Right ventricle myocardium superior (tissue), 1 donor: ENCODE results near the gene RPL18. TPM values are rescaled to one million over a fixed set of nuclear protein-coding genes. Genes with fewer than 3 reads are reported as not detected.
"Not testable (repeated sequence)": the region's sequence is repeated elsewhere in the genome, so short reads cannot be mapped to it uniquely, and the experiment has no call there.

Experiments
- ATAC-seq: fragments of 200-7000 bp; cut with Tn5 transposase; one replicate; pipeline ENCODE4 v1.9.1; 2020; ENCODE audit warnings: mild to moderate bottlenecking; ENCODE audit not compliant: poor library complexity
- DNase-seq: peaks from one replicate; pipeline ENCODE4 v3.0.0-alpha.2; 2020
- intact Hi-C: fragments of 100-400 bp; cut with DNase I; formaldehyde crosslinking; loops from one replicate; pipeline ENCODE4 v1.11.2; 2022
- long read RNA-seq: library from polyadenylated mRNA; unstranded; transcript quantifications from one replicate; pipeline ENCODE4 v2.0.0, GENCODE V29; 2021
- total RNA-seq: library from RNA; stranded (reverse); fragmentation: NEBNext Ultra II Directional; extraction: Animal tissue kit (Norgen Biotek cat#: 25700); gene quantifications from one replicate; pipeline ENCODE4 v1.2.1, GENCODE V29; 2021
- donor health status: DM: no; HTN: yes; CAD: no; lungs with severe emphysema.

Gene RPL18
- 526 TPM for total RNA-seq
- long read RNA-seq, transcript RPL18-208 (7 exons, 1,004 nt): major isoform, 94 of 109 reads
- long read RNA-seq, transcript RPL18-201 (6 exons, 612 nt): minor isoform, 7 of 109 reads
- long read RNA-seq, partial matches to known transcripts: 7 of 109 reads
- long read RNA-seq, other reads (novel, unspliced or antisense): 0 of 109 reads

- intact Hi-C loops: no loop called here
- ATAC-seq (peak; percentile 91), DNase-seq (peak; percentile 98)
Measured at GRCh38 chr19:48618916-48619691, at the start of gene RPL18, which contains the start of gene SPHK2. Gene RPL18 (minus strand): TSS chr19:48619178. CDS start chr19:48619143, 35 bp downstream. Gene SPHK2 (plus strand): TSS chr19:48619506. CDS start chr19:48620515, 1,009 bp downstream.

- intact Hi-C loops: no loop called here
- DNase-seq: no peak
- no peak for ATAC-seq
Measured at GRCh38 chr19:48668761-48669160, 49.8 kb upstream of the RPL18 start.

- DNase-seq (no peak), ATAC-seq (no peak)
- intact Hi-C loops: no loop called here
Measured at GRCh38 chr19:48668332-48668731, 49.4 kb upstream of the RPL18 start.

- no peak for ATAC-seq
- DNase-seq: no peak
- intact Hi-C loops: no loop called here
Measured at GRCh38 chr19:48665786-48666185, 46.8 kb upstream of the RPL18 start.

GRCh38 chr19:48664476-48664875, 45.5 kb upstream of the RPL18 start:
- no peak for ATAC-seq
- intact Hi-C loops: no loop called here
- no peak for DNase-seq

- ATAC-seq (no peak), DNase-seq (no peak)
- intact Hi-C loops: no loop called here
Measured at GRCh38 chr19:48663667-48664066, 44.7 kb upstream of the RPL18 start.

GRCh38 chr19:48661711-48662090, 42.7 kb upstream of the RPL18 start:
- DNase-seq (no peak), ATAC-seq (no peak)
- intact Hi-C loops: no loop called here

GRCh38 chr19:48660852-48661710, 42.1 kb upstream of the RPL18 start:
- ATAC-seq (peak; percentile 94), DNase-seq (peak; percentile 91)
- intact Hi-C loops: no loop called here

GRCh38 chr19:48659768-48660167, 40.8 kb upstream of the RPL18 start:
- DNase-seq (no peak), ATAC-seq (no peak)
- intact Hi-C loops: no loop called here

GRCh38 chr19:48658483-48658882, 39.5 kb upstream of the RPL18 start:
- ATAC-seq (no peak), DNase-seq (no peak)
- intact Hi-C loops: no loop called here

GRCh38 chr19:48657828-48658227, 38.9 kb upstream of the RPL18 start:
- DNase-seq, ATAC-seq, intact Hi-C loops: not testable (repeated sequence)

GRCh38 chr19:48656840-48657474, 38.0 kb upstream of the RPL18 start:
- ATAC-seq: no peak
- DNase-seq: no peak
- intact Hi-C loops: no loop called here

GRCh38 chr19:48654299-48655059, 35.5 kb upstream of the RPL18 start:
- intact Hi-C loops: no loop called here
- no peak for ATAC-seq
- DNase-seq: no peak

- intact Hi-C loops: no loop called here
- DNase-seq: no peak
- ATAC-seq: no peak
Measured at GRCh38 chr19:48651683-48652048, 32.7 kb upstream of the RPL18 start.

- ATAC-seq: no peak
- DNase-seq: no peak
- intact Hi-C loops: no loop called here
Measured at GRCh38 chr19:48650974-48651682, 32.1 kb upstream of the RPL18 start.

GRCh38 chr19:48648134-48648533, 29.2 kb upstream of the RPL18 start:
- intact Hi-C loops: loop anchor here (10.0 kb wide), 1 partner anchor 87 kb away; no protein-coding TSS in a partner anchor
- ATAC-seq (no peak), DNase-seq (no peak)

- intact Hi-C loops: loop anchor here (10.0 kb wide), 1 partner anchor 88 kb away; no protein-coding TSS in a partner anchor
Measured at GRCh38 chr19:48646722-48647216, 27.8 kb upstream of the RPL18 start.

More at GRCh38 chr19:48646722-48647216, 27.8 kb upstream of the RPL18 start:
- DNase-seq: no peak
- ATAC-seq: no peak
